Type B pancreatic cell (in vitro differentiated cells): ENCODE results near the gene MSH2. TPM values are rescaled to one million over a fixed set of nuclear protein-coding genes. Genes with fewer than 3 reads are reported as not detected.

Experiments
- DNase-seq: peaks from one replicate; pipeline ENCODE4 v3.0.0; 2021; ENCODE audit warnings: mixed read lengths; ENCODE audit not compliant: unreplicated experiment; ENCODE audit errors: extremely low spot score
- H3K27ac Mint-ChIP-seq: 2 replicates; pipeline ENCODE4 v1.8.0; 2021; ENCODE audit warnings: mild to moderate bottlenecking, mixed read lengths
- H3K27me3 Mint-ChIP-seq: 2 replicates; pipeline ENCODE4 v1.8.0; 2021; ENCODE audit warnings: mixed read lengths
- H3K36me3 Mint-ChIP-seq: 2 replicates; pipeline ENCODE4 v1.8.0; 2021; ENCODE audit warnings: mixed read lengths
- H3K4me1 Mint-ChIP-seq: one replicate; pipeline ENCODE4 v1.8.0; 2021; ENCODE audit warnings: mixed read lengths; ENCODE audit not compliant: unreplicated experiment
- H3K4me3 Mint-ChIP-seq: 2 replicates; pipeline ENCODE4 v1.8.0; 2021; ENCODE audit warnings: mild to moderate bottlenecking, mixed read lengths
- H3K9me3 Mint-ChIP-seq: 2 replicates; pipeline ENCODE4 v1.8.0; 2021; ENCODE audit warnings: mixed read lengths
- total RNA-seq: library from RNA; stranded (reverse); gene quantifications from 2 replicates; pipeline ENCODE4 v1.2.1, GENCODE V29; 2021; ENCODE audit warnings: low replicate concordance
- TF ChIP-seq, protein P1 (sequence below): fragments of 200-600 bp; sonication (generic); conservative IDR thresholded peaks from 2 replicates; pipeline ENCODE4 v1.5.0; 2021; ENCODE audit warnings: antibody characterized with exemption, mild to moderate bottlenecking

The MSH2 gene
- total RNA-seq, 1 donor from 2014 or later = 53.3 TPM

DNA sequence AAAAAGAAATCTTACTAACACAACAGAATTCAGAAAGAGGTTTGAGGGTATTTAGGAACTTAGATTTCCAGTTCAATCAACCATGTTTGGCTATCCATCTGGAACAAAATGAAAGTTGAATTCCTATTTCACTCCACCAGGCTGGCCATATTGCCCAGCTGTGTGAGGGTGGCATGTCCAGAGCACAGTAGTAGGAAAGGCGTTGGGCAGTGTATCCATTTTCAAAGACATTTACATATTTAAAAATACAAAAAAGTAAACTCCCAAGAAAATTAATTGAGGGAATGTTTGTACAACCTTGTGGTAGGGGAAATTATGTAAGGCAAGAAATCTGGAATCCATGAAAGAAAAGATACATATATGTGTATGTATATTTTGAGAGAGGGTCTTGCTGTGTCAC, 21.5 kb upstream of the MSH2 start:
- TF ChIP-seq, protein P1, sequence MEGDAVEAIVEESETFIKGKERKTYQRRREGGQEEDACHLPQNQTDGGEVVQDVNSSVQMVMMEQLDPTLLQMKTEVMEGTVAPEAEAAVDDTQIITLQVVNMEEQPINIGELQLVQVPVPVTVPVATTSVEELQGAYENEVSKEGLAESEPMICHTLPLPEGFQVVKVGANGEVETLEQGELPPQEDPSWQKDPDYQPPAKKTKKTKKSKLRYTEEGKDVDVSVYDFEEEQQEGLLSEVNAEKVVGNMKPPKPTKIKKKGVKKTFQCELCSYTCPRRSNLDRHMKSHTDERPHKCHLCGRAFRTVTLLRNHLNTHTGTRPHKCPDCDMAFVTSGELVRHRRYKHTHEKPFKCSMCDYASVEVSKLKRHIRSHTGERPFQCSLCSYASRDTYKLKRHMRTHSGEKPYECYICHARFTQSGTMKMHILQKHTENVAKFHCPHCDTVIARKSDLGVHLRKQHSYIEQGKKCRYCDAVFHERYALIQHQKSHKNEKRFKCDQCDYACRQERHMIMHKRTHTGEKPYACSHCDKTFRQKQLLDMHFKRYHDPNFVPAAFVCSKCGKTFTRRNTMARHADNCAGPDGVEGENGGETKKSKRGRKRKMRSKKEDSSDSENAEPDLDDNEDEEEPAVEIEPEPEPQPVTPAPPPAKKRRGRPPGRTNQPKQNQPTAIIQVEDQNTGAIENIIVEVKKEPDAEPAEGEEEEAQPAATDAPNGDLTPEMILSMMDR = no peak
- Mint-ChIP-seq H3K4me1 (no peaks in the 10 kb centered on the region), H3K4me3 (no peak overlapping the region), H3K27me3 (no peaks in the 10 kb centered on the region), H3K36me3 (peaks cover 17% of the 10 kb centered on the region), H3K9me3 (no peaks in the 10 kb centered on the region), H3K27ac (no peak overlapping the region)
- no peak for DNase-seq

DNA sequence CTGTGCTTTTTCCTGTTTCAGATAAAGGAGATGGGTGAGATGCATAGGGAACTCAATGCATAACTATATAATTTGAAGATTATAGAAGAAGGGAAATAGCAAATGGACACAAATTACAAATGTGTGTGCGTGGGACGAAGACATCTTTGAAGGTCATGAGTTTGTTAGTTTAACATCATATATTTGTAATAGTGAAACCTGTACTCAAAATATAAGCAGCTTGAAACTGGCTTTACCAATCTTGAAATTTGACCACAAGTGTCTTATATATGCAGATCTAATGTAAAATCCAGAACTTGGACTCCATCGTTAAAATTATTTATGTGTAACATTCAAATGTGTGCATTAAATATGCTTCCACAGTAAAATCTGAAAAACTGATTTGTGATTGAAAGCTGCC, 16.4 kb upstream of the MSH2 start:
- no peaks in the 10 kb centered on the region for H3K4me1 Mint-ChIP-seq
- peaks cover 21% of the 10 kb centered on the region for H3K36me3 Mint-ChIP-seq
- no peak overlapping the region for H3K4me3 Mint-ChIP-seq
- DNase-seq = no peak
- no peak overlapping the region for H3K27ac Mint-ChIP-seq
- no peaks in the 10 kb centered on the region for H3K9me3 Mint-ChIP-seq
- H3K27me3 Mint-ChIP-seq = no peaks in the 10 kb centered on the region
- TF ChIP-seq, protein P1 = no peak

DNA sequence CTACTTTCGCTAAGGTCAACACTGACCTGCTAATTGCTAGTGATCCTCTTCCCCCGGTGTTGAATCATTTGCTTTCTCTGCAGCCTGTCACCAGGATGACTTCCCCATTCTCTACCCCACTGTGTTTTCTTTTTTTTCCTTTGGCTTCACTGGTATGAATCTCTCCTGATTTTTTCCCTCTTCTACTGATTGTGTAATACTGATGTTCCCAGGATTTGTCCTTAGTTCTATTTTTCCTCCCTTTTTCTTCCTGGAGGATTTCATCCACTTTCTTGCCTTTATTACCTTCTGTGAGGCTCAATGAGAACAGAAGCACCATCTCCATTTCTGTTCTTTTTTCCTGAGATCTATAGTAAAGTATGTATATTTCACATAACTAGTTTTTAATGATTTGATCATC, 14.1 kb upstream of the MSH2 start:
- no peaks in the 10 kb centered on the region for H3K9me3 Mint-ChIP-seq
- TF ChIP-seq, protein P1 = no peak
- H3K4me3 Mint-ChIP-seq = no peak overlapping the region
- no peak overlapping the region for H3K27ac Mint-ChIP-seq
- H3K27me3 Mint-ChIP-seq = no peaks in the 10 kb centered on the region
- DNase-seq = no peak
- no peaks in the 10 kb centered on the region for H3K4me1 Mint-ChIP-seq
- peaks cover 11% of the 10 kb centered on the region for H3K36me3 Mint-ChIP-seq

DNA sequence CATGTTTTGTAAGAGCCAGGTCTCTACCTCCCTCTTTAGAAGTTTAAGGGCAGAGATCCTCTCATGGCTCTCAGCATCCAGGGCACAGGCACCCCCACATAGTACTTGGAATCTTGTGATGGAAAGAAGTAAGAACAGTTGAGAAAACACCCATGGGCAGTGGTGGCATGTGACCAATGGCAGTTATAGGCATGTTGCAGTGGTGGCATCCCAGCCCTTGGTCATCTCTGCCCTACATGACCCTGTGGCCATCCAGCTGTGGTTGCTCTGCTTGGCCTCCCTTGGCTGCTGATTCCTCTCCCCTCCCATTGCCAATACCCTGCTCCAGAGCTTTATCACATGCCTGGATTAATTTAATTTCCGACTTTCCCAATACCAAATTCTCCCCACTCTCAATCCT, 13.3 kb upstream of the MSH2 start:
- no peaks in the 10 kb centered on the region for H3K4me1 Mint-ChIP-seq
- no peak overlapping the region for H3K4me3 Mint-ChIP-seq
- H3K27ac Mint-ChIP-seq = no peak overlapping the region
- H3K9me3 Mint-ChIP-seq = no peaks in the 10 kb centered on the region
- no peak for DNase-seq
- peaks cover 11% of the 10 kb centered on the region for H3K36me3 Mint-ChIP-seq
- H3K27me3 Mint-ChIP-seq = no peaks in the 10 kb centered on the region
- TF ChIP-seq, protein P1 = no peak

DNA sequence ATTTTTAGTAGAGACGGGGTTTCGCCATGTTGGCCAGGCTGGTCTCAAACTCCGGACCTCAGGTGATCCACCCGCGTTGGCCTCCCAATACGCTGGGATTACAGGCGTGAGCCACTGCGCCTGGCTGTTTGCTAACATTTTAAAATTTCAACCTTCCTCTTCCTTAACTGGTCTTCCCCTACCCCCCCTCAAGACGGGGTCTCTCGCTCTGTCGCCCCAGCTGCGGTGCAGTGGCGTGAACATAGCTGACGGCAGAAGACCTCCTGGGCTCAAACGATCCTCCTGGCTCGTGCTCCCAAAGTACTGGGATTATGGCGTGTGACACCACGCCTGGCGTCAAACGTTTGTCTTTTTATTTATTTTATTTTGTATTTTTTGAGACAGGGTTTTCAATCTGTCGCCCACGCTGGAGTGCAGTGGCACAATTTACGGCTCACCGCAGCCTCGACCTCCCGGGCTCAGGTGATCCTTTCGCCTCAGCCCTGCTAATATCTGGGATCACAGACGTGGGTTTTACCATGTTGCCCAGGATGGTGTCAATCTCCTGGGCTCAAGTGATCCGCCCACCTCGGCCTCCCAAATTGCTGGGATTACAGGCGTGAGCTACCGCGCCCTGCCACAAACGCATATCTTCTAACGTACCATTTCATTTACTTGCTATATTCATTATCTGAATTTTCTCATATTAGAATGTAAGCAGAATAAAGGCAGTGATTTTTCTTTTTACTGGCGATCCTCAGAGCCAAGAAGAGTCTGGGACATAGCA, 984 bp upstream of the MSH2 start:
- Mint-ChIP-seq H3K36me3 (peaks cover 21% of the 10 kb centered on the region), H3K27me3 (no peaks in the 10 kb centered on the region), H3K4me1 (peaks cover 19% of the 10 kb centered on the region), H3K27ac (peak overlapping the region; percentile 97), H3K9me3 (peaks cover 5% of the 10 kb centered on the region), H3K4me3 (peak overlapping the region; percentile 97)
- DNase-seq = no peak
- TF ChIP-seq, protein P1 = peak; percentile 11

DNA sequence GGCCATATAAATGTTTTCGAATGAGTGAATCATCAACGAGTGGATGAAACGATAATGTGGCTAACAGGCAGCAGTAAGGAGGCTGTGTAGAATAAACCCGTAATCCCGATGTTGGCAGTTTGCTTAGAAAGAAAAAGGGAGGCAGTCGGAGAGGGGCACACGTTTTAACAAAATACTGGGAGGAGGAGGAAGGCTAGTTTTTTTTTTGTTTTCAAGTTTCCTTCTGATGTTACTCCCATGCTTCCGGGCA, 476 bp upstream of the MSH2 start:
- Mint-ChIP-seq H3K4me1 (peaks cover 19% of the 10 kb centered on the region), H3K36me3 (peaks cover 25% of the 10 kb centered on the region), H3K9me3 (peaks cover 5% of the 10 kb centered on the region), H3K4me3 (peak overlapping the region; percentile 97), H3K27me3 (no peaks in the 10 kb centered on the region), H3K27ac (peak overlapping the region; percentile 97)
- no peak for DNase-seq
- TF ChIP-seq, protein P1 = no peak
